Limb (tissue), 2 donors: ENCODE results near the gene ZNF132.
"Not testable (repeated sequence)": the region's sequence is repeated elsewhere in the genome, so short reads cannot be mapped to it uniquely, and the experiment has no call there.

Source experiments
- DNase-seq, 2 donors: peaks; one replicate each; pipeline ENCODE4 v3.0.0-alpha.2; 2016; ENCODE audit errors: extremely low spot score in 2 of 2

Gene ZNF132

DNA sequence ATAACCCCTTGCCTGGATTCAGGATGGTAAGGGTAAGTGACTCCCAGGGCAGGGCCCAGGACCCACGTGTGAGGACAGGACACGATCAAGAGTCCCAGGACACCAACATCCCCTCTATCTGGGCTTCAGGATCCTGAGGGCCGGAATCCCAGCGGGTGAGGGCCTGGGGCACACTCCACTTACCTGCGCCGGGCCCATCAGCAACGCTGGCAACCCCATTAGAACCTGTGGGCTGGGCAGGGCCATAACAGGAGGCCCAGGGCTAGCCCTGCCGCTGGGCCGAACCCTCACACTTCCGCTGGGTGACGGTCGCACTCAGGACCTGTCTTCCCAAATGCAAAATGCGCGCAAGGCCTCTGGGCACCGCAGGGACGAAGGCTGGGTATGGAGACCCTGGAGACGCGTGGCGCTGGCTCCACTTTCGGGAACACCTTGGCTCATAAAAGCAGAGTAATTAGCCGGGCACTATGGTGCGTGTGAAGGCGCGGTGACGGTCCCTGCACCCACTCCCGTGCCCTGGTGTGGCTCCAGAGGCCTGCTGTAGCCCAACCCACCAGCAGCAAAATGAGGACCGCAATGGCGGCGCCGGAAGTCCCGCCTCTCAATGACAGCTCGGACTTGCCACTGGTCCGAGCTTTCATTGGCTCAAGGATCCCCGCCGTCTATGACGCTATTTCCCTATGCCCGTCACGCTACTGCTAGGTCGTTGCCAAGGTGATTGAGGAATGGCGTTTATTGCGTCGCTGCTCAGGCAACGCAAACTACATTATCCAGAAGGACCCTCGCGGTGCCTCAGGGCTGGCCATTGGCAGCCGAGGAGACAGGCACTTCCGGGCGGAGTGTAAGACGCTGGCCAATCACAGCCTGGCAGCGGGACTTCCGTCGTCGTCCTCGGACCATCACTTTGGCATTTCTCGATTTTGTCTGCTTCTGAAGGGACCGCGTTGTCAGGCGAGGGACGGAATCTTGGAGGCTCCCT lies at the start of gene ZNF132:
TSS of gene ZNF132 (minus strand) at position 578 of the 979 bp plus-strand sequence. CDS start at position 246, 332 bp downstream.
- peak; percentile 96 to 100 for DNase-seq

DNA sequence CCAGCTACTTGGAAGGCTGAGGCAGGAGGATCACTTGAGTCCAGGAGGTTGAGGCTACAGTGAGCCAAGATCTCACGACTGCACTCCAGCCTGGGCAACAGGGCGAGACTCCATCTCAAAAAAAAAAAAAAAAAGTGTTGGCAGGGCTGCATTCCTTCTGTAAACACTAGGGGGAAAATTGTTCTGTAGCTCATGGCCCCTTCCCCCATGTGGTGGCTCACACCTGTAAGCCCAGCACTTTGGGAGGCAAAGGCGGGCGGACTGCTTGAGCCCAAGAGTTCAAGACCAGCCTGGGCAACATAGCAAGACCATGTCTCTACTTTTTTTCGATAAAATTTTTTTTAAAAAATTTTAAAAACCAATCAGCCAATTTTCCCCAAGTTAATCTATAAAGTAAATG lies 44.4 kb upstream of the ZNF132 start:
- not testable (repeated sequence) for DNase-seq

DNA sequence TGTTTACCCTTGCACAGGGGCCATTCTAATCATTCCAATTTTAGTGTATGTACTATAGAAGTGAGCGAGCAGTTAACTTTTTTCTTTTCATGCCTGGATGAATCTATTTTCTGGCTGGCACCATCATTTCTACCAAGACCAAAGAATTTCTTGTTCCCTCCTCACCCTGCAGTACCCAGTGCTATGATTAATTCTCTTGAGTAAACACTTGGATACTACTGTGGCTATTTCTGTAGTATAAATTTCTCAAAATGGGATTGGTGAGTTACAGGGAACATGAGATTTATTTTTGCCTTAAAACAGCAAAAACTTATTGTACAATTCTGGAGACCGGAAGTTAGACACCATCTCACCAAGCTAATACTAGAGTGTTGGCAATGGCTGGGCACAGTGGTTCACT lies 43.8 kb upstream of the ZNF132 start:
- no peak for DNase-seq

DNA sequence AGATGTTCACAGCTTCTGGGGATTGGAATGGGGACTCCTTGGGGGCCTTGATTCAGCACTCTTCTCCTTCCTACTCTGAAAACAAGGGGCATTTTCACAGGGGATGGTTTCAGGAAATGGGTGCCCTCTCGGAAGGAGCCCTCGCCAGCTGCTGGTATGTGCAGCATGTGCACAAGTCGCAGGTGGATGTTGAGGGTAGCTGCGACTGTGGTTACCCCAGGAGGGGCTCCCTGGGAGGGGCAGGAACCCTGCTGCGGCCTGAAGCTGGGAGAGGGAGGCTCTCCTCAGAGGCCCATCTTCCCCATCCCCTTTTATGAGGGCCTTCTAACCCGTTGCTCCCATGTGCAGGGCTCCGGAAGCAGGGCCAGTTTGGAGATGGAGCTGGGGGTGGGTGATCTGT lies 42.4 kb upstream of the ZNF132 start:
- DNase-seq = no peak

DNA sequence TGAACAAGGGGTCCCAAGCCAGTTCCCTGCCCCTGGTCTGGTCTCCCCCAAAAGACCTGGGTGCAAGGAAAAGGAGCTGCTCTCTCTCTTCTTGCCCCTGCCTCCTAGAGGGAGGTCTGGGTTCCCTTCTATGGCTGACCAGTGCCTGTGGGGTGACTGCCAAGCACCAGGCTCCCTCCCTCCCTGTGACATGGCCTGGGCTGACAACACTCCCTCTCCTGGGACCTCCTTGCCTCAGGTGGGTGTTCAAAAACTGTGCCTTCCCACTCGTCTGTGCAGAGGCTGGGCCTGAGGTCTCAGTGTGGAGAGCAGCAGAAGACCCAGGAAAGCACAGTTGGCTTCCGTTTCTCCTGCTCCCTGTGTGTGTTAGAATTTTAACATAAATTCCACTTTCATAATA lies 40.9 kb upstream of the ZNF132 start:
- no peak for DNase-seq

DNA sequence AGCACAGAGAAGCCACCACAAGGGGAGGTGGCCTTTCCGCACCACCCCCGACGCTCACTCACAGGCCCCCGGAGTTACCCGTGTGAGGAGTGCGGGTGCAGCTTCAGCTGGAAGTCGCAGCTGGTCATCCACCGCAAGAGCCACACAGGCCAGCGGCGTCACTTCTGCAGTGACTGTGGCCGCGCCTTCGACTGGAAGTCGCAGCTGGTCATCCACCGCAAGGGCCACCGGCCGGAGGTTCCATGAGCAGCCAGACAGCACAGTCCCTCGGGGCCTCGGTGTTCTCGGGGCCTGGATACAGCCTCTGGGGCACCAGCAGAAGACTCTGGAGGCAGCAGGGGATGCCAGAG lies 40.5 kb upstream of the ZNF132 start:
- no peak for DNase-seq

DNA sequence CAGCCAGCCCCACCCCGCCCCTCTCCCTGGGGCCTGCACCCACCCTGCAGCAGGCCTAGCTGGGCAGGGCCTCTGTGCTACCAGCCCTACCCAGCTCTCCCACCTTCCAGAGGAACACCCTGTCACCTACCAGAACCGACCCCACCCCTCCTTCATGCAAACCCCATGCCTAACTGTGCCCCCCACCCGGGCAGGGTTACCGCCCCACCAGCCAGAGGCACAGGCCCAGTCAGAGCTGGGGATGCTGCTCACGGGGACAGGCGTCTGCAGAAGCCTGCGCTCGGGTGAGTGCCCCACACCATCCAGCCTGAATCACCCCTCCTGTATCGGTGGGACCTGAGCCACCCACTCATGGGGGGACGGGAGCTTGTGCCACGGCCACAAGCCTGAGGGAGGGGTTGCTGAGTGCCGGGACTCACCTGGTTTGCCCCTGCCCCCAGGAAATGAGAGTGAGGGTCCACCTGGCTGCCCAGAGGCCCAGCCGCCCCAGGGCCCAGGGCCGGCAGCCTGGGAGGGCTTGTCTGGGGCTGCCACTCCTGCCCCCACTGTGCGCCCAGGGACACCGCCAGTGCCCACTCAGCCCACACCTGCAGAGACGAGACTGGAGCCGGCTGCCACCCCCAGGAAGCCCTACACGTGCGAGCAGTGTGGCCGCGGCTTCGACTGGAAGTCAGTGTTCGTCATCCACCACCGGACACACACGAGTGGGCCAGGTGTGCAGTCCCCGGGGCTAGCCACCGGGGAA lies 40.0 kb upstream of the ZNF132 start:
- DNase-seq = no peak

DNA sequence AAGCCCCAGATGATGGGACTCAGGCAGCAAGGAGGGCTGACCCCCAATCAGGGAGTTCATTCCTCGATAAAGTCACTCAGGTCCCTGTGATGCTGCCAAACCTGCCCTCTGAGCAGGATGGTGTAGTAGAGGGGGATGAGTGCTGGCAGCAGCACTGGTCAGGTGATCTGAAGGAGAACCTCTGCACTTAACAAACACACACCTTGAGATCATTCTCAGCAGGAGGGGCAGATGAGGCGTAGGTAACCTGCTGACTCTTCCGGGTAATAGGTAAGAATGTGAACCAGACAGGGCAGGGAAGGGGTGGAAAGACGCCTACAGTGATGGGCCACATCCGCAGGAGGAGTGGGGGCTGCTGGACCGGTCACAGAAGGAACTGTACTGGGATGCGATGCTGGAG lies 39.4 kb upstream of the ZNF132 start:
- no peak for DNase-seq

DNA sequence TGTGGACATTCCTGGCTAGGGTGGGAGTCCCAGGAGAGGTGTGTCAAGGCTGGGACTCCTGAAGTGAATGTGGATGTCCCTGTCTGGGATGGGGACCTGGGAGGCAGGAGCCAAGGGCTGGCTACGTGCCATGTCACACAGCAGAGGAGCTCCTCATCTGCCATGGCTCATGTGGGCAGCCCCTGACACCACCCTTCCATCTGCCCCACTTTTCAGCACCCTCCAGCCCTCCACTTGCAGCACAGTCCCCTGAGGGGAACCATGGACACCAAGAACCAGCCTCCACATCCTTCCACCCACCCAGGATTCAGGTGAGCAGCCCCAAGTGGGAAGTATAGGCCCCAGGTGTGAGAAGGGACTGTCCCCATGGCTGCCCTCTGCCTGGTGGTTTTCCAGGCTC lies 37.9 kb upstream of the ZNF132 start:
- DNase-seq = no peak

DNA sequence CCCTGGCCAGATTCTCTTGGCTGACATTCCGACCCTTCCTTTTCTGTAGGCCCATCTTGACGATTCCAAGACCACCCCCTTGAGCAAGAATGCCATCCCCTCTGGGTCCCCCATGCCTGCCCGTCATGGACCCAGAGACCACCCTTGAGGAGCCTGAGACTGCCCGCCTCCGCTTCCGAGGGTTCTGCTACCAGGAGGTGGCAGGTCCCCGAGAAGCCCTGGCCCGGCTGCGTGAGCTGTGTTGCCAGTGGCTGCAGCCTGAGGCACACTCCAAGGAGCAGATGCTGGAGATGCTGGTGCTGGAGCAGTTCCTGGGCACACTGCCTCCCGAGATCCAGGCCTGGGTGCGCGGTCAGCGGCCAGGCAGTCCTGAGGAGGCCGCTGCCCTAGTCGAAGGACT lies 37.2 kb upstream of the ZNF132 start:
- DNase-seq = no peak

DNA sequence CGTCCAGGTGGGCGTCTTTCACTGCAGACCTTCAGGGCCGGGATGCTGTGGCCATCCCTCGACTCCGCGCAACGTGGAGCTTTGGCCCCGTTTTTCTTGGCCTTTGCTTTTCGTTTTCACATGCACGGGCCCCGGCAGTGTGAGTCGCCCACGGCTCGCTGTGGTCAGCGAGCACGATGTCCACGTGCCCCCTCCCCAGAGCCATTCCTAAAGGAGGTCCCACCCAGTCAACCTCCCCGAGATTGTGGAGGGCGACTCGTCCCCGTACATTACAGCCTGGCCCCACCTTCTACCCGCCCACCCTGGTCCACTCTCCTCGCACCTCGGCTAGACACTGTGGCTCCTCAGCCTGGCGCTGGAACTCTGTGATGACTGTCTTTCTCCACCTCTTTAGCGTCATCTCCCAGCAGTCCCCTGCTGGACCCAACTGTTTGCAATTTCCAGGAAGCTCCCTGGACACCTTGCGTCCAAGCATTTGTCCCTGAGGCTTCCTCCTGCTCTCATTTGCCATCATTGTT lies 36.6 kb upstream of the ZNF132 start:
- no peak for DNase-seq

DNA sequence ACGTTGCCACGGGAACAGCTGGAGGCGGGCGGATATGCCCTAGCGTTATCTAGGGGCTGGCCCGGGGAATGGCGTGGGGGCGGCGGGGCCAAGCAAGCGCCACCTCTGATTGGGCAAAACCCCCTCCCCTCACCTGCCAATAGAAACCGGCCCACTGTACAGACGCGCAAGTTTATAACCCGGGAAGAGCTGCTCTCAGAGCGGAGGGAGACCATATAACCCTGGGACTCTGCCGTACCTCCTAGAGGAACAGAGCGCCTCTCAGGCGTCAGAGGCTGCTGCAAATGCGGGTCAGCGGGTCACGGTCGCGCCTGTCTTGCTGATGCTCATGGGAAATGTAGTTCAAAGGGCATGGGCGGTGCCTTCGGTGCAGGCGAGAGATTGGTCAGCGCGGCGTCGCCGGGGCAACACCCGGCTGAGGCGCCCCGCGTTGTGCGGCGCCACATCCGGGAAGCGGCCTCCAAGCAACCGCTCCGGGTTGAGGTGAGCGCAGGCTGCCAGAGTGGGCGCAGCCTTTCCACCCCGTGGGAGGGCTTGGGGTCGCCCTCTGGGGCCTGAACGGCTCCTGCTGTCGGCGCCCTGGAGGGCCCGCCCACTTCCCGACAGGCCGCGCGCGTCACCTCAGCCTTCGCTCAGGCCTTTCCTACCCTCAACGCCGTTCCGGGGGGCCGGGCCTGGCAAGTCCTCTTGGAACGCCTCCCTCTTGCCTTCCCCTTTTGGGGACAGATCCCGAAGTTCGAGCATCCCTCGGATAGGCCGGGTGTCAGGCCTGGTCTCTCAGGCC lies 36.0 kb upstream of the ZNF132 start, which contains the start of gene ZNF446:
TSS of gene ZNF446 (plus strand) at position 639 of the 784 bp plus-strand sequence. CDS start 867 bp downstream, outside the sequence.
- DNase-seq = peak; percentile 96 to 97

DNA sequence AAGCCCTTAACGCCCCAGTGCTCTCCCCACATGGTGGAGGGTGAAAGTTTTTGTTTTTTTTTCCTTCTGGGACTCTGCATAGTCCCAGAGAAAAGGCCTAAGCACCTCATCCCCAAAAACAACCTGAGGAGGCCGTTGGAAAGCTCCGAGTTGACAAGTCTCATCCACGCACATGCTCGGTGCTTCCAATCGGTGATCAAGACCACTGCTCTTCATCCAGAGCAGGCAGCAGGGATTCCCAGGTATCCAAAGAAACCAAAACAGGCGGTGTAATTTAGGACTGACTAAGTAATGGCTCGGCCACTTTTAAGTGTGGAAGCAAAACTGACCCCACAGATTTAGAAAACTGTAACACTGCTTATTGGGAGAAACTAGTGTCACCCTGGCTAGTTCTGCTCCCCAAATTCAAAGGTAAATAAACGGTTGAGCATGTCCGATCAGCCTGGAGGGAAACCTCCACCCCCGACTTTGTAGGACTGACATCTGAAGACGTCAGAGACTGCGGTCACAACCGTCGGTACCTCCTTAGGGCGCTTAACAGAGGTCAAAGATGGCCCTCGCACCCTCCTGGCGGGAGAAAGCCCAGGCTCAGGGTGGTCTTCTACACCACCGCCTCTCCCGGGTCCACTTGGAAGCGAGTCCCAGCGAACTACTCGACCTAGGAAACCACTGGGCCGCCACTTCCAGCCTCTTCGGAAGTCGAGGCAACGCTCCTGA lies 35.2 kb upstream of the ZNF132 start:
- no peak for DNase-seq

DNA sequence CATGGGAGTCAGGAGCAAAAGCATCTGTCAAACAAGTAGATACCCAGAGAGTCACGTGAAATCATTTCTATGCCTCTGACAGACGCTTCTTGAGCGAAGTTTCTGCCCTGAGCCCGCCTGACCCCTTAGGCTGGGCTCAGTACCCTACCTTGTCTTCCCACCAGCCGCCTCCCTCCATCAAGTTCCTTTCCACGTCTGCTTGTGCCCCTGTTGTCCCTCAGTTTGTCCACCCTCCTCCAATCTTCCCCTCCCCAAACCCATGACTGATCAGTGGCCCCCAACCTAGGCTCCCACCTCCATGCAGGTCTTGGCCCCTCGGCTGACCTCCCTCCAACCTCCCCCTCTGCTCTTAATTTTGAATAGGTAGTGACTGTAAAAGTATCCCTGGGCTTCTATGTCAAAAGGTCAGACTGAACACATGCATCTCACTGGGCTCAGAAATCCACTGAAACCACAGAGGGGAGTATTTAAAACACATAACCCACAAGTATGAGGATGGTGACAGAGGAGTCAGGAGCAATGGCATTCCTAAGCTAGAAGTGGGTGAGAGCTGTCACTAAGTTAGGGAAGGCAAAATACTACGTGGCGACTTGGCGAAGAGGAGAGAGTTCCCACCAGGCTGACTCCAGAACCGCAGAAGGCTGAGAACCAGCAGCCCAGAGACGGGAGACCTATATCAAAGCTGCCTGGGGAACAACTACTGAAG lies 34.5 kb upstream of the ZNF132 start:
- no peak for DNase-seq

DNA sequence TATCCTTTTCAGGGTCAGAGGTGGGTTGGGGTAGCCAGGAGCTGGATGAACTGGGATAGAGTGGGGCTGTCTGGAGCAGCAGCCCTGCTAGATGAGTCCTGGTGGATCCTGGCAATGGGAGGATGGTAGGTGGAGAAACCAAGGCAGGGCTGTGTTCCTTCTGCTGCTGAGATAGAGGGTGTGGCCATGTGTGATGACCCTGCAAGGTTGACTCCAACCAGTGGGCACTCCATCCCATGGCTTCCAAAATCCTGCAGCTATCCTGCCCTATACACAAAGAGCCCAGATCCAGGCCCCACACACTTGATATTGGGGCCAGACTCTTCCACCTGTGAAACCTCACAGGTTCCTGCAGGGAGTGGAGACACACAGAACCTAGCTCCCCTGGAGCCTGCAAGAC lies 33.8 kb upstream of the ZNF132 start:
- DNase-seq = no peak

DNA sequence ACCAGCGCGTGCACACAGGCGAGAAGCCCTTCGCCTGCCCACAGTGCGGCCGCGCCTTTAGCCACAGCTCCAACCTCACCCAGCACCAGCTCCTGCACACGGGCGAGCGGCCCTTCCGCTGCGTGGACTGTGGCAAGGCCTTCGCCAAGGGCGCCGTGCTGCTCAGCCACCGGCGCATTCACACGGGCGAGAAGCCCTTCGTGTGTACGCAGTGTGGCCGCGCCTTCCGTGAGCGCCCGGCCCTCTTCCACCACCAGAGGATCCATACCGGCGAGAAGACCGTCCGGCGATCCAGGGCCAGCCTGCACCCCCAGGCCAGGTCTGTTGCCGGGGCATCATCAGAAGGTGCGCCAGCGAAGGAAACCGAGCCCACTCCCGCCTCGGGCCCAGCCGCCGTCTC lies 31.8 kb upstream of the ZNF132 start:
- DNase-seq = no peak

DNA sequence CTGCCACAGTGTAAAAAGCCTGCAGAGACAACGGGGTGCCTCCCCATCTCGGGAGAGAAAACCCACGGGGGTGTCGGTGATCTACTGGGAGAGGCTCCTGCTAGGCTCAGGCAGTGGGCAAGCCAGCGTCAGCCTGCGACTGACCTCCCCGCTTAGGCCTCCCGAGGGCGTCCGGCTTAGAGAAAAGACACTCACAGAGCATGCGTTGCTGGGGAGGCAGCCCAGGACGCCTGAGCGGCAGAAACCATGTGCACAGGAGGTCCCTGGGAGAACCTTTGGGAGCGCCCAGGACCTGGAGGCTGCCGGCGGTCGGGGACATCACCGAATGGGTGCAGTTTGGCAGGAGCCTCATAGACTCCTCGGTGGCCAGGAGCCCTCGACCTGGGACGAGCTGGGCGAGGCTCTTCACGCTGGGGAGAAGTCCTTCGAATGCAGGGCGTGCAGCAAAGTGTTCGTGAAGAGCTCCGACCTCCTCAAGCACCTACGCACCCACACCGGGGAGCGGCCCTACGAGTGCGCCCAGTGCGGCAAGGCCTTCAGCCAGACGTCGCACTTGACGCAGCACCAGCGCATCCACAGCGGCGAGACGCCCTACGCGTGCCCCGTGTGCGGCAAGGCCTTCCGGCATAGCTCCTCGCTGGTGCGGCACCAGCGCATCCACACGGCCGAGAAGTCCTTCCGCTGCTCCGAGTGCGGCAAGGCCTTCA lies 31.0 kb upstream of the ZNF132 start:
- DNase-seq = not testable (repeated sequence)

DNA sequence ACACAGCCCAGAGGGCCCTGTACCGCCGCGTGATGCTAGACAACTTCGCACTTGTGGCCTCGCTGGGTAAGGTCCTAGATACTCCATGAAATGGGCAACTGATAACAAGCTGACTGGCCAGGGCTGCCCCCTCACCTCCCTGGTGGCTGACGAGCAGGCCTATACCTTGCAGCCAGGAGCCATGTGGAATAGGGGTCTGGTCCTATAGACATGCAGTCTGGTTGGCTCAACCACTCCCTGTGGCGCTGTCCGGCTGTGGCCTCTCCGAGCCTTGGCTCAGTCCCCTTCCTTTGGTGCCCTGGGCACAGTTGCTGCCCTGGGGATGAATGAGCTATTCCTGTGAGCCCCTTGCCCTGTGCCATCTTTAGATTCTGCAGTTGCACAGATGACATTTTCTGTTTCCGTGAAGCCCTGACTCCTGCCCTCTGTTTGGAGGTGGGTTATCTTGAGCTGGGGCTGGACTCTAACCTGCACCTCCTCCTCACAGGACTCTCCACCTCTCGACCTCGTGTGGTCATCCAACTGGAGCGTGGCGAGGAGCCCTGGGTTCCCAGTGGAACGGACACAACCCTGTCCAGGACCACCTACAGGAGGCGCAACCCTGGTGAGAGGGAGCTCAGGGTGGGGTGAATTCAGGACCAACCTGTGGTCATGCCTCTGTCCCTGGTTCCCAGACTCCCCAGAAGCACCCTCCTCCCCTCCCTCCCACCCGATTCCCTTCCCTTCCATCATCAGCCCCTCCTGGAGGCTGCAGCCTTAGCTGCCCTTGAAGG lies 29.5 kb upstream of the ZNF132 start:
- no peak for DNase-seq
